GM19240 (cell line): ENCODE results near the gene CPA2.

Experiments
- DNase-seq: peaks from one replicate; pipeline ENCODE4 v3.0.0; 2011; ENCODE audit warnings: low spot score; ENCODE audit not compliant: insufficient read length

The CPA2 gene

GRCh38 chr7:130279286-130279685, 12.6 kb downstream of the CPA2 start:
- no peak for DNase-seq

GRCh38 chr7:130279906-130280305, 13.2 kb downstream of the CPA2 start:
- DNase-seq: no peak

GRCh38 chr7:130281260-130281659, 14.6 kb downstream of the CPA2 start:
- DNase-seq: no peak

- no peak for DNase-seq
These were observed 20.2 kb downstream of the CPA2 start for GRCh38 chr7:130286881-130287280.

GRCh38 chr7:130288168-130288567, 21.5 kb downstream of the CPA2 start:
- DNase-seq: no peak

- DNase-seq: no peak
These were observed 22.2 kb downstream of the CPA2 start for GRCh38 chr7:130288829-130289228.

GRCh38 chr7:130289478-130289877, 22.8 kb downstream of the CPA2 start:
- DNase-seq: no peak

GRCh38 chr7:130290745-130291144, 24.1 kb downstream of the CPA2 start:
- no peak for DNase-seq

- DNase-seq: no peak
These were observed 26.1 kb downstream of the CPA2 start, which contains the start of gene CPA4 for GRCh38 chr7:130292682-130293257. TSS of gene CPA4 (plus strand) at chr7:130293161. CDS start at chr7:130293181, 20 bp downstream.

- peak; percentile 16 for DNase-seq
These were observed 26.9 kb downstream of the CPA2 start for GRCh38 chr7:130293521-130293920.

GRCh38 chr7:130294314-130294713, 27.7 kb downstream of the CPA2 start:
- no peak for DNase-seq

GRCh38 chr7:130296221-130296951, 29.7 kb downstream of the CPA2 start:
- no peak for DNase-seq

- no peak for DNase-seq
These were observed 31.2 kb downstream of the CPA2 start for GRCh38 chr7:130297628-130298543.

GRCh38 chr7:130298544-130299326, 32.1 kb downstream of the CPA2 start:
- no peak for DNase-seq

GRCh38 chr7:130299866-130300265, 33.2 kb downstream of the CPA2 start:
- no peak for DNase-seq

- DNase-seq: no peak
These were observed 34.9 kb downstream of the CPA2 start for GRCh38 chr7:130301501-130302020.

- DNase-seq: no peak
These were observed 36.0 kb downstream of the CPA2 start for GRCh38 chr7:130302649-130303048.

- no peak for DNase-seq
These were observed 36.5 kb downstream of the CPA2 start for GRCh38 chr7:130303127-130303526.

- DNase-seq: no peak
These were observed 36.9 kb downstream of the CPA2 start for GRCh38 chr7:130303551-130303950.

GRCh38 chr7:130303982-130304381, 37.3 kb downstream of the CPA2 start:
- no peak for DNase-seq

- no peak for DNase-seq
These were observed 38.2 kb downstream of the CPA2 start for GRCh38 chr7:130304878-130305277.
